ENCODE results near the gene LTBP1.

GRCh38 chr2:33307659-33308270 lies 361.0 kb downstream of the LTBP1 start:
- TF ChIP-seq CTCF (IDR thresholded peaks at IDR 0.05) (no peak), POLR2AphosphoS5 (IDR thresholded peaks at IDR 0.05) (no peak)
